KMS-11 (cell line): ENCODE results near the gene PGGT1B.

ENCODE experiments used
- H2AFZ ChIP-seq: fragments of 200-600 bp; sonication (generic); 2 replicates; pipeline ENCODE4 v1.6.1; 2016; ENCODE audit warnings: antibody characterized with exemption, mixed run types, low read depth
- H3K27ac ChIP-seq: fragments of 200-600 bp; sonication (generic); 2 replicates; pipeline ENCODE4 v1.6.1; 2016; ENCODE audit warnings: mild to moderate bottlenecking, mixed run types
- H3K27me3 ChIP-seq: fragments of 200-600 bp; sonication (generic); 2 replicates; pipeline ENCODE4 v1.6.1; 2017; ENCODE audit warnings: mild to moderate bottlenecking, low read depth, mixed run types, moderate library complexity; ENCODE audit not compliant: insufficient read depth
- H3K36me3 ChIP-seq: fragments of 200-600 bp; sonication (generic); 2 replicates; pipeline ENCODE4 v1.6.1; 2017; ENCODE audit warnings: mild to moderate bottlenecking, mixed run types; ENCODE audit not compliant: insufficient read depth
- H3K4me1 ChIP-seq: fragments of 200-600 bp; sonication (generic); 2 replicates; pipeline ENCODE4 v1.6.1; 2016; ENCODE audit warnings: mild to moderate bottlenecking, low read depth, mixed run types; ENCODE audit not compliant: poor library complexity, severe bottlenecking
- H3K4me2 ChIP-seq: fragments of 200-600 bp; sonication (generic); 2 replicates; pipeline ENCODE4 v1.7.0; 2016; ENCODE audit warnings: mild to moderate bottlenecking, mixed run types
- H3K4me3 ChIP-seq: fragments of 200-600 bp; sonication (generic); IDR thresholded peaks from 2 replicates; pipeline ENCODE4 v1.6.1; 2017; ENCODE audit warnings: low read depth, low read length, mixed read lengths; ENCODE audit not compliant: insufficient read depth
- H3K79me2 ChIP-seq: fragments of 200-600 bp; sonication (generic); 2 replicates; pipeline ENCODE4 v1.6.1; 2016; ENCODE audit warnings: low read depth, mixed run types; ENCODE audit not compliant: insufficient read depth
- H3K9ac ChIP-seq: fragments of 200-600 bp; sonication (generic); 2 replicates; pipeline ENCODE4 v1.6.1; 2016; ENCODE audit warnings: mild to moderate bottlenecking, mixed run types
- H4K20me1 ChIP-seq: fragments of 200-600 bp; sonication (generic); 2 replicates; pipeline ENCODE4 v1.6.1; 2016; ENCODE audit warnings: mild to moderate bottlenecking, mixed run types; ENCODE audit not compliant: insufficient read depth
- TF ChIP-seq, protein P1 (sequence below): fragments of 200-600 bp; sonication (generic); conservative IDR thresholded peaks from 2 replicates; pipeline ENCODE4 v1.6.1; 2017; ENCODE audit warnings: low read depth, mild to moderate bottlenecking, antibody characterized with exemption, low read length, moderate library complexity, mixed read lengths

PGGT1B gene

DNA sequence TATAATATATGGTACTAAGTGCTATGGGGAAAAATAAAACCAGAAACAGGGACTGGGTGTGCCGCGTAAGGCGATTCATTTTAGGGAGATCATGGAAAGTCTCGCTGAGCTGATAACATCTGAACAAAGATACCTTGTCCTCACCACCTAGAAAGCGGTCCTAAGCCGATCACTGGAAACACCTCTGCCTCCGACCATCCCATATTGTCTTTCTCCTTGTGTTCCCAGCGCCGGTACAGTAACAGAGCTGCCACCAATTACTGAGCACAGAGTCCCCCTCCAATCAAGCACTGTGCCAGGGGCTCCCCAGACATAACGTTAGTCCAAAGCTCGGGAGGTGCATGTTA is 33.1 kb upstream of the PGGT1B start:
- Histone ChIP-seq H2AFZ (peak overlapping the region; percentile 60; the same call in 1 of the 2 replicates), H4K20me1 (no peaks in the 10 kb centered on the region), H3K9ac (peak overlapping the region; percentile 82; the same call in 1 of the 2 replicates), H3K4me3 (no peak overlapping the region), H3K27me3 (no peaks in the 10 kb centered on the region), H3K79me2 (peaks cover 8% of the 10 kb centered on the region; the same call in 1 of the 2 replicates), H3K4me2 (peak overlapping the region; percentile 85), H3K27ac (peak overlapping the region; percentile 53; the same call in 1 of the 2 replicates), H3K4me1 (peaks cover 16% of the 10 kb centered on the region), H3K36me3 (no peaks in the 10 kb centered on the region)
- TF ChIP-seq, protein P1, sequence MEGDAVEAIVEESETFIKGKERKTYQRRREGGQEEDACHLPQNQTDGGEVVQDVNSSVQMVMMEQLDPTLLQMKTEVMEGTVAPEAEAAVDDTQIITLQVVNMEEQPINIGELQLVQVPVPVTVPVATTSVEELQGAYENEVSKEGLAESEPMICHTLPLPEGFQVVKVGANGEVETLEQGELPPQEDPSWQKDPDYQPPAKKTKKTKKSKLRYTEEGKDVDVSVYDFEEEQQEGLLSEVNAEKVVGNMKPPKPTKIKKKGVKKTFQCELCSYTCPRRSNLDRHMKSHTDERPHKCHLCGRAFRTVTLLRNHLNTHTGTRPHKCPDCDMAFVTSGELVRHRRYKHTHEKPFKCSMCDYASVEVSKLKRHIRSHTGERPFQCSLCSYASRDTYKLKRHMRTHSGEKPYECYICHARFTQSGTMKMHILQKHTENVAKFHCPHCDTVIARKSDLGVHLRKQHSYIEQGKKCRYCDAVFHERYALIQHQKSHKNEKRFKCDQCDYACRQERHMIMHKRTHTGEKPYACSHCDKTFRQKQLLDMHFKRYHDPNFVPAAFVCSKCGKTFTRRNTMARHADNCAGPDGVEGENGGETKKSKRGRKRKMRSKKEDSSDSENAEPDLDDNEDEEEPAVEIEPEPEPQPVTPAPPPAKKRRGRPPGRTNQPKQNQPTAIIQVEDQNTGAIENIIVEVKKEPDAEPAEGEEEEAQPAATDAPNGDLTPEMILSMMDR: no peak

DNA sequence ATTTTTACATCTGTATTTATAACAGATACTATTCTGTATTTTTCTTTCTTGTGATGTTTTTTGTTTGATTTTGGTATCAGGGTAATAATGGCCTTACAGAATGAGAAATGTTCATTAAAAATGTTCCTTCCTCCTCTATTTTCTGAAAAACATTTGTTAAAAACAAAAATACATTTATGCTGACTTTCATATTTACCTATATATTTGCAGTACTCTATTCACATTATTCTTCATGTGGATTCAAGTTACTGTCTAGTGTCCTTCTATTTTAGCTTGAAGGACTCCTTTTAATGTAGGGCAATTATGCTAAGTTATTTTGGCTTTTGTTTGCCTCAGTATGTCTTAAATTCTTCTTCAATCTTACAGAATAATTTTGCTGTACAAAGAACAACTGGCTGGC is 28.7 kb upstream of the PGGT1B start:
- Histone ChIP-seq H3K4me3 (no peak overlapping the region), H3K4me2 (no peak overlapping the region), H2AFZ (no peak overlapping the region), H3K9ac (no peak overlapping the region), H3K27ac (no peak overlapping the region), H3K4me1 (peaks cover 16% of the 10 kb centered on the region), H4K20me1 (no peaks in the 10 kb centered on the region), H3K36me3 (no peaks in the 10 kb centered on the region), H3K79me2 (peaks cover 12% of the 10 kb centered on the region; the same call in 1 of the 2 replicates), H3K27me3 (no peaks in the 10 kb centered on the region)
- TF ChIP-seq, protein P1: no peak

DNA sequence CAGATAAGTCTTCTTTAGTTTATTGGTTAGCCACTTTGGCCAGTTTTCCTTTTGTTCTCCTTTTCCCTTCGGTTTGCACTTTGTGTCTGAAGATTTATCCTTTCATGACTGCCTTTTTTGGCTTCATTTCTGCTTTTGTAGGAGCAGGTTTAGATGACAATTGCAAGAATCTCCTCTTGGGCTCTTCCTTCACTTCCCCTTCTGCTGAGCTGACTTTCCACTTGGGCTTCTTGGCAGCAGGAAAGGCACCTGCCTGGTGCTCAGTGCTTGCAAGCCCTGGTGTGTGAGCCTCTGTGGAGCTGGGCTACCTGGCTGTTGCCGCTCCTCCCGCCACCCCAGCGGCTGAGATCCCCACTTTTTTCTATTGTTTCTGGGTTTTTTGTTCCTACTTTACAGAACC is 26.4 kb upstream of the PGGT1B start:
- peaks cover 17% of the 10 kb centered on the region for H3K4me1 ChIP-seq
- H2AFZ ChIP-seq: no peak overlapping the region
- H3K36me3 ChIP-seq: no peaks in the 10 kb centered on the region
- no peak overlapping the region for H3K27ac ChIP-seq
- H4K20me1 ChIP-seq: no peaks in the 10 kb centered on the region
- no peak overlapping the region for H3K4me2 ChIP-seq
- TF ChIP-seq, protein P1: no peak
- H3K4me3 ChIP-seq: no peak overlapping the region
- no peak overlapping the region for H3K9ac ChIP-seq
- H3K79me2 ChIP-seq: peaks cover 9% of the 10 kb centered on the region; the same call in 1 of the 2 replicates
- H3K27me3 ChIP-seq: no peaks in the 10 kb centered on the region

DNA sequence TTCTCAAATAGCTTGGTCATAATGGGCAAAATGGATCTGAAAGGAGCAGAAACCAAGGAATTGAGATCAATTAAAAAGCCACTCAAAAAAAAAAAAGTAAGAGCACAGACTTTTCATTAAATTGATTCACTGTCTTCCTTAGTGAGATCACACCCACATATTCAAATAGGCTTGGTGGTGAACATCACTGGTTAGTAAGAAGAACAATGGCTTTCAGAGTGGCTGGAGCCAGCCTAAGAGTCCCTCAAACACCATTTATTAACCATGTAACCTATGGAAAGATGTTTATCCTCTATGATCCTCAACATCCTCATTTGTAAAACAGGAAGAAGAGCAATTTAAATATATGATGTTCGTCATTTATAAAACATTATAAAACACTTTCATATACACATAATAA is 21.3 kb upstream of the PGGT1B start:
- Histone ChIP-seq H3K27ac (no peak overlapping the region), H3K4me2 (no peak overlapping the region), H3K36me3 (no peaks in the 10 kb centered on the region), H3K4me3 (no peak overlapping the region), H3K4me1 (peaks cover 17% of the 10 kb centered on the region), H2AFZ (no peak overlapping the region), H3K79me2 (peaks cover 4% of the 10 kb centered on the region; the same call in 1 of the 2 replicates), H4K20me1 (no peaks in the 10 kb centered on the region), H3K9ac (no peak overlapping the region), H3K27me3 (no peaks in the 10 kb centered on the region)
- TF ChIP-seq, protein P1: no peak
